Neutrophil (primary cell): ENCODE data around the gene MVB12B.

Experiments
- H3K27ac ChIP-seq: fragments of 200-600 bp; sonication (generic); 2 replicates; pipeline ENCODE4 v1.5.1; 2016; ENCODE audit warnings: mild to moderate bottlenecking, moderate library complexity
- H3K27me3 ChIP-seq: fragments of 200-600 bp; sonication (generic); 2 replicates; pipeline ENCODE4 v1.6.0; 2016; ENCODE audit warnings: mild to moderate bottlenecking
- H3K36me3 ChIP-seq: fragments of 200-600 bp; sonication (generic); 2 replicates; pipeline ENCODE4 v1.5.1; 2017
- H3K4me1 ChIP-seq, 2 experiments: fragments of 200-600 bp in 1 of 2; sonication (generic) in 1 of 2; 1 replicate in 1 of 2; 2 replicates in 1 of 2; pipeline versions ENCODE4 v1.5.1 to v1.6.1; 2013 to 2016; ENCODE audit warnings: low read depth in 1 of 2, low read length in 1 of 2, mild to moderate bottlenecking in 1 of 2, moderate library complexity in 1 of 2; ENCODE audit not compliant: control insufficient read depth in 1 of 2, insufficient read depth in 1 of 2
- H3K4me3 ChIP-seq, 2 experiments: fragments of 200-600 bp in 1 of 2; sonication (generic) in 1 of 2; 1 replicate in 1 of 2; 2 replicates in 1 of 2; pipeline ENCODE4 v1.5.1; 2013 to 2016; ENCODE audit warnings: low read depth in 1 of 2, low read length in 1 of 2, mild to moderate bottlenecking in 1 of 2, moderate library complexity in 1 of 2
- H3K9me3 ChIP-seq: fragments of 200-600 bp; sonication (generic); 2 replicates; pipeline ENCODE4 v1.5.1; 2016
- CTCF ChIP-seq: fragments of 200-600 bp; sonication (generic); IDR thresholded peaks from 2 replicates; pipeline ENCODE4 v1.5.1; 2016; ENCODE audit warnings: antibody characterized with exemption

Gene MVB12B

GRCh38 chr9:126328407-126328806 is 1.8 kb downstream of the MVB12B start:
- Histone ChIP-seq H3K9me3 (no peaks in the 10 kb centered on the region), H3K27me3 (no peaks in the 10 kb centered on the region), H3K4me1 (peaks cover 54 to 60% of the 10 kb centered on the region in 2 experiments), H3K27ac (no peak overlapping the region), H3K36me3 (no peaks in the 10 kb centered on the region), H3K4me3 (no peak overlapping the region)
- no peak for TF ChIP-seq CTCF

- H3K27me3 ChIP-seq = no peaks in the 10 kb centered on the region
These were observed 3.0 kb downstream of the MVB12B start for GRCh38 chr9:126329476-126330275.

GRCh38 chr9:126330536-126330935 is 3.9 kb downstream of the MVB12B start:
- H3K4me3 ChIP-seq = no peak overlapping the region
- peak overlapping the region; percentile 65 for H3K27ac ChIP-seq
- H3K36me3 ChIP-seq = no peaks in the 10 kb centered on the region
- H3K9me3 ChIP-seq = no peaks in the 10 kb centered on the region
- TF ChIP-seq CTCF = no peak
- no peaks in the 10 kb centered on the region for H3K27me3 ChIP-seq
- peaks cover 54 to 60% of the 10 kb centered on the region in 2 experiments for H3K4me1 ChIP-seq

More at GRCh38 chr9:126329476-126330275, 3.0 kb downstream of the MVB12B start:
- H3K36me3 ChIP-seq = no peaks in the 10 kb centered on the region
- H3K4me1 ChIP-seq = peaks cover 54 to 60% of the 10 kb centered on the region in 2 experiments
- no peaks in the 10 kb centered on the region for H3K9me3 ChIP-seq
- no peak for TF ChIP-seq CTCF
- H3K27ac ChIP-seq = peak overlapping the region; percentile 65
- H3K4me3 ChIP-seq = no peak overlapping the region

GRCh38 chr9:126331964-126332748 is 5.5 kb downstream of the MVB12B start:
- no peak for TF ChIP-seq CTCF
- H3K27ac ChIP-seq = peak overlapping the region; percentile 30
- H3K27me3 ChIP-seq = no peaks in the 10 kb centered on the region
- H3K36me3 ChIP-seq = no peaks in the 10 kb centered on the region
- H3K4me3 ChIP-seq = no peak overlapping the region
- no peaks in the 10 kb centered on the region for H3K9me3 ChIP-seq
- H3K4me1 ChIP-seq = peaks cover 60 to 63% of the 10 kb centered on the region in 2 experiments

- H3K27ac ChIP-seq = peak overlapping the region; percentile 69
- no peak for TF ChIP-seq CTCF
- no peaks in the 10 kb centered on the region for H3K27me3 ChIP-seq
- H3K9me3 ChIP-seq = no peaks in the 10 kb centered on the region
- H3K4me1 ChIP-seq = peaks cover 55 to 60% of the 10 kb centered on the region in 2 experiments
- no peaks in the 10 kb centered on the region for H3K36me3 ChIP-seq
- H3K4me3 ChIP-seq = no peak overlapping the region
These were observed 8.3 kb downstream of the MVB12B start for GRCh38 chr9:126334721-126335621.
